Subcutaneous adipose tissue (tissue), 4 donors: ENCODE measurements around the gene EPOP. TPM values are rescaled to one million over a fixed set of nuclear protein-coding genes. Genes with fewer than 3 reads are reported as not detected.

ENCODE experiments used
- total RNA-seq, 4 donors: library from RNA; depleted of rRNA; stranded (reverse); fragments of >200 nt; gene quantifications; one replicate each; pipeline ENCODE4 v1.1.0, GENCODE V29; 2016
- TF ChIP-seq, protein P1 (sequence below): fragments of 450-650 bp; IDR thresholded peaks from one replicate; pipeline ENCODE4 v1.5.1; 2016; ENCODE audit warnings: low read depth, mild to moderate bottlenecking, control low read depth, antibody characterized with exemption, moderate library complexity

Gene EPOP
- total RNA-seq, 4 donors from 2014 or later = 0.34 to 2.8 (median 0.80) TPM

DNA sequence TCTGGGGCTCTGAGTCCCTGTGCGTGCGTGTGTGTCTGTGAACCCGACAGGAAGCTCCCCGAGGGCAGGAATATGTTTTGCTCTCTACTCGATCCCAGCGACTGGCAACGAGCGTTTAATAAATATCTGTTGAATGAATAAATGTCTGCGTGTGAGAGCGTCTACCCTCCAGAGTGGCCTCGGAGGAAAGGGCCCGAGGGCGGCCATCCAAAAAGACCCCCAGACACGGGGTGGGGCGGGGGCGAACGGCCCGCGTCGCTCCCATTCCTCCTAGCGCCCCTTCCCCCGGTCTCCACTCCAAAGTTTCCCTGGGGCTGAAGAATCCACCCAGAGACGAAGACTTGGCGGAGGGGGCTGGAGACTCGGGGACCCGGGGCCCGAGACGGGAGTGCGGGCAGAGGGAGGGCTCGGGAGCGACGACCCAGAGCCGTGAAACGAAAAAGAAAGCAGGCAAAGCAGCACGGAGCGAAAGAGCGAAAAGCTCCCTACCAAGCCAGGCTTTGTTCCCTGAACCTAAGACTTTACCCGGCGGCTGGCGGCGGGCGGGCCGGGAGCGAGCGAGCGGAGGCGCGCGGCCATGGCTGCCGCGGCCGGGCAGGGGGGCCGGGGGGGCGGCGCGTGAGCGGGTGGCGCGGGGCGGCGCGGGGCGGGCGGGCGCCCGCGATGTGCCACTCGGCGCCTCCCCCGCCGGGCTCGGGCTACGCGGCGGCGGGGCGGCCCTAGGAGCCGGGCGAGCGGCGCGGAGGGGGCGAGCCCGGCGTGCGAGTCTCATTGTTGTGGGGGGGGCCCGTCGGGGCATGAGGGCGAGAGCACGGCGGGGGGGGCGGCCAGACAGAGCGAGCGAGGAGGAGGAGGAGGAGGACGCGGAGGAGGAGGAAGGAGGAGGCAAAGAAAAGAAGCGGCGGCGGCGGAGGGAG is 30.1 kb upstream of the EPOP start, which contains the start of gene MLLT6:
Gene MLLT6 (plus strand): TSS at position 668 of the 917 bp plus-strand sequence. CDS start 360 bp downstream, outside the sequence.
- TF ChIP-seq, protein P1, sequence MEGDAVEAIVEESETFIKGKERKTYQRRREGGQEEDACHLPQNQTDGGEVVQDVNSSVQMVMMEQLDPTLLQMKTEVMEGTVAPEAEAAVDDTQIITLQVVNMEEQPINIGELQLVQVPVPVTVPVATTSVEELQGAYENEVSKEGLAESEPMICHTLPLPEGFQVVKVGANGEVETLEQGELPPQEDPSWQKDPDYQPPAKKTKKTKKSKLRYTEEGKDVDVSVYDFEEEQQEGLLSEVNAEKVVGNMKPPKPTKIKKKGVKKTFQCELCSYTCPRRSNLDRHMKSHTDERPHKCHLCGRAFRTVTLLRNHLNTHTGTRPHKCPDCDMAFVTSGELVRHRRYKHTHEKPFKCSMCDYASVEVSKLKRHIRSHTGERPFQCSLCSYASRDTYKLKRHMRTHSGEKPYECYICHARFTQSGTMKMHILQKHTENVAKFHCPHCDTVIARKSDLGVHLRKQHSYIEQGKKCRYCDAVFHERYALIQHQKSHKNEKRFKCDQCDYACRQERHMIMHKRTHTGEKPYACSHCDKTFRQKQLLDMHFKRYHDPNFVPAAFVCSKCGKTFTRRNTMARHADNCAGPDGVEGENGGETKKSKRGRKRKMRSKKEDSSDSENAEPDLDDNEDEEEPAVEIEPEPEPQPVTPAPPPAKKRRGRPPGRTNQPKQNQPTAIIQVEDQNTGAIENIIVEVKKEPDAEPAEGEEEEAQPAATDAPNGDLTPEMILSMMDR = no peak

DNA sequence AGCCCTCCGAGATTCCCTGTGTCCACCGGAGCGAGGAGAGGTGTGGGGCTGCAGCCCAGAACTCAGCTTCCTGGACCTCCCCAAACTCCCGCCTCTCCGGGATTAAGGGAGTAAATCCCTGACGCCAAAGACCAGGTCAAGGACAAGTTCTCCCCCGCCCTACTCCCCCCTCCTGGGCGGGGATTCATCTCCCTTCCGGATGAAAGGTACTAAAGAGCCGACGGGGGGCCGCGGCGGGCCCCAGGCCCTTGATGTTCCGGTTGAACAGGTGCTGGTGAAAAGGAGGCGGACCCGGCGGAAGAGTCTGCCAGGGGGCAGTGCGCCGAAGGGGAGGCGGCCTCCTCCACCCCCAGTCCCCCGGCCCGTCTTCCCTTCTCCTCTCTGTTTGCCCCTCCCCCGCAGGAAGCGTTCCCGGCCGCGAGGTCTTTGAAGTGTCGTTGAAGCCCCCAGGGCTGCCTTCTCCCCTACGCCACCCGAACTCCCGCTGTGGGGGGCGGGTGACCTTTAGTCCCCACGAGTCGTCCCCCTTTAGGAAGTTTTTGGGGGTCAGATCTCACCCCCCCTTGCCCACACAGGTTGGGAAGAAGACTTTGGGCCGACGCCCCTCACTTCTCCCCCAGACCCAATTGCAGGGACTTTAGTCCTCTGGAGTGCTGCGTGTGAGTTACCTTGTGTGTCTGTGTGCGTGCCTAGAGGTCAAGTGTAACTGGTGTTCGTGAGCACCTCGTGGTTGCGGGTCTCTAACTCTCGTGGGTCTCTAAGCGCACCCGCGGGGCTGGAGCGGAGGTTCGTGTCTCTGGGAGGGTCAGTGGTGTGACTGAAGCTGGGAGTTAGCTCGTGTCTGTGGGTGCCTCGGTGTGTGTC is 29.2 kb upstream of the EPOP start:
- TF ChIP-seq, protein P1 = no peak

- TF ChIP-seq, protein P1 = no peak
Observed at GRCh38 chr17:38702916-38703741, 28.4 kb upstream of the EPOP start.

DNA sequence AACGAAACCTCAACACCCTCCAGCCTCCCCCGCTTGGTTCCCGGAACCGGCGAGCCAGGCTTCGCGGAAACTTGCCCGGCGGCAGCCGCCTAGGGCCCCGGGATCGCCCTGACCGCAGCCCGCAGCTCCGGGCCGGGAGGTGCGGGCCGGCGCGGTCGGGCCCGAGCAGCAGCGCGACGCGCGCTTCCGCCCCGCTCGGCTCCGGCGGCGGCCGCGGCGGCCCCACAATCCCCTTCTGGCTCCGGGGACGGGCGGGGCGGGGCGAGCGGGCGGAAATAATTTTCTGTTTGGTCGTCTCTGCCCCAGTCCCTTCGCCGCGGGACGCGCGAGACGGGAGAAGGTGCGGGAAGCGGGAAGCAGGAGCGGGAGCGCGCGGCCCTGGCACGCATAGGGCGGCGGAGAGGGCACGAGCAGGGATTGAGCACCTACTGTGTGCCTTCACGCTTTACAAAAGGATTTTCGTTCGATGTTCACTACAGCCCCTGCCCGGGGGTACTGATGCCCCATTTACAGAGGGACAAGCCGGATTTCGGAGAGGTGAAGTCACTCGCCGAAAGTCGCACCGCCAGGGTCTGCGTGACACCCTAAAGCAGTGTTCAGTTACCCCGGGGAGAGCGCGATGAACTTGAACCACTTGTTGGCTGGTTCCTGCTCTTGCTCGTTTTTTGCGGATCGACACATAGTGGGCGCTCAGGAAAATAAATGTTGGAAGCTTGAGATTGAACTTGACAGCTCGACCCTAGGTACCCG is 27.6 kb upstream of the EPOP start:
- TF ChIP-seq, protein P1 = no peak

DNA sequence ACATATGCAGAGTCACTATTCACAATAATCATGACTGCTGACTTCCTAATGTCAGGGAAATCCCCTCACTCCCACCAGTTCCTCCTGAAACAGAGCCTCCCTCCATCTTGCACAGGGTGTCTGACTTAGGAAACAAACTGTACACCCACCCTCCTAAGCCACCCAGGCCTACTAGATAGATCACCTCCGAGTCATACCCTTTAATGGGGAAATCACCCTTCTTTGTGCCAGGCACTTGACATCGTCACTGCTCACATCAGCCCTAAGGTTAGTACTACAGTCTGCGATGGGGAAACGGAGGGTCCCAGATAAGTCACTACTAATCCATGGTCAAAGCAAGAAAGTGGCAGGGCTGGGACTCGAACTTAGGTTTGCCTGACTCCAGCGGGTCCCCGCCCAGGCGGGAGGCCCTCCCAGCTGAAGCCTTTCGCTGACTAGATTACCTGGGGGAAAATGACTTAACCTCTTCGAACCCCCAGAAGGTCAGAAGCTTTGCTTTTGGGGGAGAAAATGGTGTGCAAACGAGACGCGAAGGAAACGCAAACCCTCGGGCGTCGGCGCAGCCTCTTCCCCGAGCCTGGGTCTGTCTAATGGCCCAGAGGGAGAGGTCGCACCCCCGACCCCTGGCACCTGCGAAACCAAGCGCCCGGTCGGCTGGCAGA is 26.9 kb upstream of the EPOP start:
- TF ChIP-seq, protein P1 = no peak

- TF ChIP-seq, protein P1 = no peak
Observed at GRCh38 chr17:38698760-38699159, 24.0 kb upstream of the EPOP start.
